Gastrocnemius medialis (tissue), 4 donors: ENCODE results near the gene CLP1. TPM values are rescaled to one million over a fixed set of nuclear protein-coding genes. Genes with fewer than 3 reads are reported as not detected.

Experiments used
- ATAC-seq, 2 donors: fragments of 150-250 bp; one replicate each; pipeline ENCODE4 v1.9.1; 2016
- DNase-seq, 2 donors: peaks; one replicate each; pipeline ENCODE4 v3.0.0-alpha.2; 2019
- H3K27ac ChIP-seq, 4 donors: fragments of 200-600 bp; sonication (generic); 1 replicate in 1 of 4; 2 replicates in 3 of 4; pipeline ENCODE4 v1.5.1; 2016 to 2018; ENCODE audit warnings: mild to moderate bottlenecking in 2 of 4, moderate library complexity in 1 of 4
- H3K27me3 ChIP-seq, 3 donors: fragments of 200-600 bp; sonication (generic) in 2 of 3; 1 replicate in 1 of 3; 2 replicates in 2 of 3; pipeline versions ENCODE4 v1.5.1 to v1.6.0; 2016 to 2019; ENCODE audit warnings: mild to moderate bottlenecking in 1 of 3, moderate library complexity in 1 of 3
- H3K36me3 ChIP-seq, 2 donors: fragments of 200-600 bp; sonication (generic) in 1 of 2; one replicate each; pipeline ENCODE4 v1.5.1; 2017 to 2018
- H3K4me1 ChIP-seq, 2 donors: fragments of 200-600 bp; sonication (generic) in 1 of 2; one replicate each; pipeline ENCODE4 v1.5.1; 2016 to 2017; ENCODE audit warnings: mild to moderate bottlenecking in 2 of 2
- H3K4me3 ChIP-seq, 4 donors: fragments of 200-600 bp; sonication (generic) in 3 of 4; 1 replicate in 1 of 4; 2 replicates in 3 of 4; pipeline ENCODE4 v1.5.1; 2016 to 2019; ENCODE audit warnings: mild to moderate bottlenecking in 2 of 4
- H3K9me3 ChIP-seq, 3 donors: fragments of 200-600 bp; sonication (generic) in 2 of 3; 1 replicate in 1 of 3; 2 replicates in 2 of 3; pipeline ENCODE4 v1.5.1; 2016 to 2019
- POLR2A ChIP-seq, 2 donors: fragments of 450-650 bp; IDR thresholded peaks; one replicate each; pipeline ENCODE4 v1.6.1; 2017; ENCODE audit warnings: antibody characterized with exemption in 2 of 2, mild to moderate bottlenecking in 2 of 2, moderate library complexity in 2 of 2
- in situ Hi-C, 4 donors: fragments of 200-750 bp; cut with MboI; loops; one replicate each; pipeline versions ENCODE4 v1.15.0 to v1.8.0; 2017; ENCODE audit warnings: low sequenced_read_pairs in 4 of 4
- intact Hi-C: fragments of 100-400 bp; cut with DNase I; formaldehyde crosslinking; loops from one replicate; pipeline ENCODE4 v1.15.1; 2023; ENCODE audit warnings: low total_unique reads
- total RNA-seq, 4 donors: library from RNA; depleted of rRNA; stranded (reverse); fragments of >200 nt; gene quantifications; one replicate each; pipeline versions ENCODE4 v1.1.0 to v1.2.3, GENCODE V29; 2016
- TF ChIP-seq, protein P1 (sequence below), 5 experiments: fragments of 450-650 bp in 3 of 5; fragments of 200-600 bp in 2 of 5; sonication (generic) in 2 of 5; IDR thresholded peaks in 4 of 5; conservative IDR thresholded peaks in 1 of 5; 1 replicate in 4 of 5; 2 replicates in 1 of 5; pipeline ENCODE4 v1.5.1; 2016 to 2019; ENCODE audit warnings: antibody characterized with exemption in 5 of 5, mild to moderate bottlenecking in 3 of 5, moderate library complexity in 3 of 5

The CLP1 gene
- total RNA-seq, 4 donors from 2014 or later = 10.6 to 15.3 (median 11.2) TPM

GRCh38 chr11:57662893-57663292 lies 5.3 kb downstream of the CLP1 start:
- Histone ChIP-seq H3K9me3 (no peaks in the 10 kb centered on the region), H3K4me1 (peaks cover 17 to 18% of the 10 kb centered on the region in 2 donors), H3K27ac (no peak overlapping the region), H3K4me3 (no peak overlapping the region), H3K36me3 (peaks cover 0 to 39% of the 10 kb centered on the region in 2 donors), H3K27me3 (no peaks in the 10 kb centered on the region)
- in situ Hi-C loops (loop anchor here in 1 of 4 donors (25.0 kb wide), 1 partner anchor 924 kb away; the partner anchor contains the start of genes LPXN and ZFP91), intact Hi-C loops (no loop called here)
- DNase-seq (no peak), ATAC-seq (no peak)
- TF ChIP-seq, protein P1, sequence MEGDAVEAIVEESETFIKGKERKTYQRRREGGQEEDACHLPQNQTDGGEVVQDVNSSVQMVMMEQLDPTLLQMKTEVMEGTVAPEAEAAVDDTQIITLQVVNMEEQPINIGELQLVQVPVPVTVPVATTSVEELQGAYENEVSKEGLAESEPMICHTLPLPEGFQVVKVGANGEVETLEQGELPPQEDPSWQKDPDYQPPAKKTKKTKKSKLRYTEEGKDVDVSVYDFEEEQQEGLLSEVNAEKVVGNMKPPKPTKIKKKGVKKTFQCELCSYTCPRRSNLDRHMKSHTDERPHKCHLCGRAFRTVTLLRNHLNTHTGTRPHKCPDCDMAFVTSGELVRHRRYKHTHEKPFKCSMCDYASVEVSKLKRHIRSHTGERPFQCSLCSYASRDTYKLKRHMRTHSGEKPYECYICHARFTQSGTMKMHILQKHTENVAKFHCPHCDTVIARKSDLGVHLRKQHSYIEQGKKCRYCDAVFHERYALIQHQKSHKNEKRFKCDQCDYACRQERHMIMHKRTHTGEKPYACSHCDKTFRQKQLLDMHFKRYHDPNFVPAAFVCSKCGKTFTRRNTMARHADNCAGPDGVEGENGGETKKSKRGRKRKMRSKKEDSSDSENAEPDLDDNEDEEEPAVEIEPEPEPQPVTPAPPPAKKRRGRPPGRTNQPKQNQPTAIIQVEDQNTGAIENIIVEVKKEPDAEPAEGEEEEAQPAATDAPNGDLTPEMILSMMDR (IDR thresholded peaks at IDR 0.05 in 4 of 5, conservative IDR thresholded peaks at IDR 0.05 in 1 of 5) = no peak
- TF ChIP-seq POLR2A (IDR thresholded peaks at IDR 0.05) = no peak

DNA sequence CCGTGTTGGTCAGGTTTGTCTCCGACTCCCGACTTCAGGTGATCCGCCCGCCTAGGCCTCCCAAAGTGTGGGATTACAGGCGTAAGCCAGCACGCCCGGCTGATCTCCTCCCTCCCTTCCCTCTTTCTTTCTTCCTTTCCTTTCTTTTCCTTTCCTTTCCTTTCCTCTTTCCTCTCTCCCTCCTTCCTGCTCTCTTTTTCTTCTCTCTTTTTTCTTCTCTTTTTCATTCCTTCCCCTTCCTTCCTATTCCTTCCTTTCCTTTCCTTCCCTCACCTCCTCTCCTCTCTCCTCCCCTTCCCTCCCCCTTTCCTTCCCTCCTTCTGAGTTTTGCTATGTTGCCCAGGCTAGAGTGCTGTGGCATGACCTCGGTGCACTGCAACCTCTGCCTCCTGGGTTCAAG lies 6.4 kb downstream of the CLP1 start:
- intact Hi-C loops = no loop called here
- peaks cover 0 to 39% of the 10 kb centered on the region in 2 donors for H3K36me3 ChIP-seq
- TF ChIP-seq, protein P1 (IDR thresholded peaks at IDR 0.05 in 4 of 5, conservative IDR thresholded peaks at IDR 0.05 in 1 of 5) = no peak
- TF ChIP-seq POLR2A (IDR thresholded peaks at IDR 0.05) = no peak
- no peak overlapping the region for H3K27ac ChIP-seq
- no peaks in the 10 kb centered on the region for H3K27me3 ChIP-seq
- peaks cover 11 to 13% of the 10 kb centered on the region in 2 donors for H3K4me1 ChIP-seq
- in situ Hi-C loops = loop anchor here in 1 of 4 donors (25.0 kb wide), 1 partner anchor 923 kb away; the partner anchor contains the start of genes LPXN and ZFP91
- no peaks in the 10 kb centered on the region for H3K9me3 ChIP-seq
- no peak for ATAC-seq
- H3K4me3 ChIP-seq = no peak overlapping the region
- no peak for DNase-seq

- peak; percentile 93 to 95 for ATAC-seq
- in situ Hi-C loops = loop anchor here in 1 of 4 donors (25.0 kb wide), 1 partner anchor 920 kb away; the partner anchor contains the start of genes LPXN and ZFP91
- intact Hi-C loops = loop anchor here (1.0 to 5.0 kb wide), 7 partner anchors 10 to 912 kb away; partner anchors contain the start of genes CLP1, CTNND1, MED19 and SELENOH
- Histone ChIP-seq H3K4me3 (peak overlapping the region; percentile 70 to 85 (median 76)), H3K27me3 (no peaks in the 10 kb centered on the region), H3K27ac (peak overlapping the region; percentile 92 to 97 (median 94)), H3K9me3 (no peaks in the 10 kb centered on the region), H3K4me1 (peaks cover 19 to 34% of the 10 kb centered on the region in 2 donors), H3K36me3 (peaks cover 0 to 13% of the 10 kb centered on the region in 2 donors)
- TF ChIP-seq, protein P1 (IDR thresholded peaks at IDR 0.05 in 4 of 5, conservative IDR thresholded peaks at IDR 0.05 in 1 of 5) = no peak
- peak in 1 of 2 donors; percentile 43 for TF ChIP-seq POLR2A (IDR thresholded peaks at IDR 0.05)
- DNase-seq = peak; percentile 99
Observed at GRCh38 chr11:57667117-57667735, 9.7 kb downstream of the CLP1 start.

GRCh38 chr11:57667736-57668433 lies 10.3 kb downstream of the CLP1 start, which contains the start of gene ZDHHC5:
Gene ZDHHC5, plus strand, starts transcription at chr11:57668114. Its CDS starts 4,977 bp downstream, at chr11:57673091.
- Histone ChIP-seq H3K36me3 (peaks cover 0 to 13% of the 10 kb centered on the region in 2 donors), H3K27me3 (no peaks in the 10 kb centered on the region), H3K4me3 (peak within 1 kb of the TSS; percentile 70 to 85 (median 76)), H3K9me3 (no peaks in the 10 kb centered on the region), H3K4me1 (peaks cover 19 to 34% of the 10 kb centered on the region in 2 donors), H3K27ac (peak within 1 kb of the TSS; percentile 92 to 97 (median 94))
- intact Hi-C loops = loop anchor here (1.0 to 5.0 kb wide), 7 partner anchors 11 to 911 kb away; partner anchors contain the start of genes CLP1, CTNND1, MED19 and SELENOH
- TF ChIP-seq, protein P1 (IDR thresholded peaks at IDR 0.05 in 4 of 5, conservative IDR thresholded peaks at IDR 0.05 in 1 of 5) = peak in 4 of 5 experiments; percentile 35 to 79 (median 69)
- TF ChIP-seq POLR2A (IDR thresholded peaks at IDR 0.05) = peak; percentile 81 to 85
- peak; percentile 99 for DNase-seq
- in situ Hi-C loops = loop anchor here in 1 of 4 donors (25.0 kb wide), 1 partner anchor 919 kb away; the partner anchor contains the start of genes LPXN and ZFP91
- peak; percentile 90 to 92 for ATAC-seq
